ENCODE measurements around the gene ARAP1.

DNA sequence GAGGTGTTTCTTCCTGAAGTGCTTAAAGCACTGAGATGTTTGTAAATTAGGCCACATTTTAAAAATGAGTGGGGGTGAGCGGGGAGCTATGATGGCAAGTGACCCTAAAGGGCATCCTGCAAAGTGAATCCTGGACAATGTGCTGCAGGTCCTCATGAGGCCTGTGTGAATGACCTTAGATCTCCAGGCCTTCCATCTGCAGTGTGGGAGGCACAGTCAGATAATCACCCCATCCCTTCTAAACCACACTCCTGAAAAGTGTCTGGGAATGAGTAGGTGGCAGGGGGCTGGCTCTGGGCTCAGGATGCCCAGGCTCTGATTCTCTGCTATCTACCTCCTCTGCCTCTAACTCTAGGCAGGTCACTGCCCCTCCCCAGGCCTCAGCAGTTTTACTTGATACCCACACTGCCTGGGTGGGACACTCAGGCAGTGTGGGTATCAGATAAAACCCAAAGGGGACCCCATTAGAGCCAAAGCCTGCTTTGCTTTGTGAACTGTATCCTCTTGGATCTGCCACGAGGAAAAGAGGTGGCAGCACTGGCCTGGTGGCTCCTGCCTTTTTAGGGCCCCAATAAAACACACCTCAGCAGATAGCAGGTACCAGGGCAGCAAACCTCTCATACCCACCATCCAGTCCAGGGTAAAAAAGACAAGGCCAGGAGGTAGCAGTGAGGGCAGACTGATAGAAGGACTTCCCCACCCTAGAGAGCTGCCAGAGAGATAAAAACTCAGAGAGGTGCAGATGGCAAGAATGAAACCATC, 31.1 kb upstream of the ARAP1 start:
- TF ChIP-seq GTF2F1 (IDR thresholded peaks at IDR 0.05; ENCODE audit: borderline replicate concordance, low read depth, low read length) (no peak), SAP30 (IDR thresholded peaks at IDR 0.05; ENCODE audit: insufficient read depth, insufficient replicate concordance, low read length) (no peak), POLR2A (IDR thresholded peaks at IDR 0.05; ENCODE audit: control extremely low read depth in 1 of 2, low read depth in 2 of 2, low read length in 2 of 2) (no peak), BACH1 (IDR thresholded peaks at IDR 0.05; ENCODE audit: low read length) (no peak), EZH2 (IDR thresholded peaks at IDR 0.05; ENCODE audit: low read depth, low read length, severe bottlenecking) (no peak), TBP (IDR thresholded peaks at IDR 0.05; ENCODE audit: low read depth, low read length) (no peak), CEBPB (IDR thresholded peaks at IDR 0.05; ENCODE audit: low read depth, low read length) (no peak), CREB1 (IDR thresholded peaks at IDR 0.05) (no peak), CBX8 (IDR thresholded peaks at IDR 0.05; ENCODE audit: borderline replicate concordance, low read depth, low read length) (no peak), JUND (IDR thresholded peaks at IDR 0.05; ENCODE audit: low read length) (no peak), EGR1 (IDR thresholded peaks at IDR 0.05; ENCODE audit: borderline replicate concordance, low read depth, low read length) (no peak), CHD2 (IDR thresholded peaks at IDR 0.05; ENCODE audit: low read length) (no peak)
- TF ChIP-seq, protein P1, sequence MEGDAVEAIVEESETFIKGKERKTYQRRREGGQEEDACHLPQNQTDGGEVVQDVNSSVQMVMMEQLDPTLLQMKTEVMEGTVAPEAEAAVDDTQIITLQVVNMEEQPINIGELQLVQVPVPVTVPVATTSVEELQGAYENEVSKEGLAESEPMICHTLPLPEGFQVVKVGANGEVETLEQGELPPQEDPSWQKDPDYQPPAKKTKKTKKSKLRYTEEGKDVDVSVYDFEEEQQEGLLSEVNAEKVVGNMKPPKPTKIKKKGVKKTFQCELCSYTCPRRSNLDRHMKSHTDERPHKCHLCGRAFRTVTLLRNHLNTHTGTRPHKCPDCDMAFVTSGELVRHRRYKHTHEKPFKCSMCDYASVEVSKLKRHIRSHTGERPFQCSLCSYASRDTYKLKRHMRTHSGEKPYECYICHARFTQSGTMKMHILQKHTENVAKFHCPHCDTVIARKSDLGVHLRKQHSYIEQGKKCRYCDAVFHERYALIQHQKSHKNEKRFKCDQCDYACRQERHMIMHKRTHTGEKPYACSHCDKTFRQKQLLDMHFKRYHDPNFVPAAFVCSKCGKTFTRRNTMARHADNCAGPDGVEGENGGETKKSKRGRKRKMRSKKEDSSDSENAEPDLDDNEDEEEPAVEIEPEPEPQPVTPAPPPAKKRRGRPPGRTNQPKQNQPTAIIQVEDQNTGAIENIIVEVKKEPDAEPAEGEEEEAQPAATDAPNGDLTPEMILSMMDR (IDR thresholded peaks at IDR 0.05; ENCODE audit: control extremely low read depth in 1 of 3, insufficient read depth in 1 of 3, low read depth in 1 of 3, low read length in 3 of 3): no peak
- TF ChIP-seq, protein P2, sequence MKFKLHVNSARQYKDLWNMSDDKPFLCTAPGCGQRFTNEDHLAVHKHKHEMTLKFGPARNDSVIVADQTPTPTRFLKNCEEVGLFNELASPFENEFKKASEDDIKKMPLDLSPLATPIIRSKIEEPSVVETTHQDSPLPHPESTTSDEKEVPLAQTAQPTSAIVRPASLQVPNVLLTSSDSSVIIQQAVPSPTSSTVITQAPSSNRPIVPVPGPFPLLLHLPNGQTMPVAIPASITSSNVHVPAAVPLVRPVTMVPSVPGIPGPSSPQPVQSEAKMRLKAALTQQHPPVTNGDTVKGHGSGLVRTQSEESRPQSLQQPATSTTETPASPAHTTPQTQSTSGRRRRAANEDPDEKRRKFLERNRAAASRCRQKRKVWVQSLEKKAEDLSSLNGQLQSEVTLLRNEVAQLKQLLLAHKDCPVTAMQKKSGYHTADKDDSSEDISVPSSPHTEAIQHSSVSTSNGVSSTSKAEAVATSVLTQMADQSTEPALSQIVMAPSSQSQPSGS (IDR thresholded peaks at IDR 0.05; ENCODE audit: low read length): no peak

Measured in H1 (cell line).